K562 (cell line): ENCODE data around the gene SDK1.

ENCODE experiments used
- ELF4 ChIP-seq: fragments of 450-650 bp; formaldehyde crosslinking; IDR thresholded peaks from 2 replicates; pipeline ENCODE4 v1.4.0; 2022; ENCODE audit warnings: missing genetic modification characterization
- KDM4B ChIP-seq, 2 experiments: fragments of 450-650 bp in 1 of 2; sonication (generic) in 1 of 2; IDR thresholded peaks; 2 replicates each; pipeline ENCODE4 v1.6.1; 2016 to 2017; ENCODE audit warnings: borderline replicate concordance in 2 of 2, antibody characterized with exemption in 1 of 2, low read depth in 1 of 2, mild to moderate bottlenecking in 1 of 2
- KLF13 ChIP-seq: fragments of 450-650 bp; IDR thresholded peaks from 2 replicates; pipeline ENCODE4 v1.6.1; 2016; ENCODE audit warnings: missing genetic modification characterization, low read depth, mild to moderate bottlenecking, missing compliant biosample characterization, moderate library complexity, borderline replicate concordance
- MED1 ChIP-seq: sonication (generic); formaldehyde crosslinking; IDR thresholded peaks from 2 replicates; pipeline ENCODE4 v1.8.1; 2023; ENCODE audit warnings: missing genetic modification reagents, borderline replicate concordance
- POLR2A ChIP-seq: fragments of 450-650 bp; conservative IDR thresholded peaks from 2 replicates; pipeline ENCODE4 v1.6.1; 2016
- ZFX ChIP-seq: sonication (generic); formaldehyde crosslinking; IDR thresholded peaks from 2 replicates; pipeline ENCODE4 v1.8.0; 2022; ENCODE audit warnings: mild to moderate bottlenecking, missing genetic modification reagents, moderate library complexity
- ZNF121 ChIP-seq: sonication (generic); formaldehyde crosslinking; conservative IDR thresholded peaks from 2 replicates; pipeline ENCODE4 v1.8.0; 2022; ENCODE audit warnings: missing genetic modification reagents
- ZNF174 ChIP-seq: fragments of 250-450 bp; sonication (Bioruptor Pico); IDR thresholded peaks from 2 replicates; pipeline ENCODE4 v1.4.0; 2020; ENCODE audit warnings: mild to moderate bottlenecking

DNA sequence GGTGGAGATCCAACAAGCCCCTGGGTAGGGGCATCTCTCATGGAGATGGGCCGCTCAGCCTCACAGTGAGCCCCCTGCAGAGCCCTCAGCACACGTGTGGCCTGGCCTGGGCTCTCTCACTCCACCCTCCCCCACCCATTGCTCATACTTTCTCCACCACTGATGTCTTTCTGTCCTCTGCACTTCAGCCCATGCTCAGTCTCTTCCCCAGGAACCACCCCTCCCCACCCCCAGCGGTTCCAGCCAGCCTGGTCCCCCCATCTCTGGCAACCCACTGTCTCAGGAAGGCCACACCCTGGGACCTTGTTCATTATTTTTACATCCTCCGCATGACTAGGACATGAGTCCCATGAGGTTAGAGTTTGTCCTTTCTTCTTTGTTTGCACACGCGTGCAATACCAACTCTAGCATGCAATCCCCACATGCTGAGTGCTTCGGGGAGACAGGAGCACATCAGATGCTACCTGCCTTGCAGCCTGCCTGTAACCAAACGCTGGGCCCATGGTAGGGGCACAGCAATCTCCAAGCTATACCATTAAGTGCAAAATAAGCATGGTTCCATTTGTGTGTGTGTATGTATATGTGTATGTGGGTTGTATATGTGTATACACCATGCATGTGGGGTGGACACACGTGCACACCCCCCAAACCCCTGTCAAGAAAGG is 972.6 kb downstream of the SDK1 start:
- TF ChIP-seq KDM4B (IDR thresholded peaks at IDR 0.05; ENCODE audit: borderline replicate concordance in 2 of 2, low read depth in 1 of 2) (no peak), ZNF121 (CRISPR knock-in tag) (no peak), ZFX (no peak), ELF4 (no peak), ZNF174 (CRISPR knock-in tag) (no peak), POLR2A (no peak), MED1 (CRISPR knock-in tag) (no peak), KLF13 (no peak)
